NCI-H128 (cell line): ENCODE data around the gene SPOCK3.

Experiments
- DNase-seq: peaks from one replicate; lab custom pipeline; 2025; ENCODE audit not compliant: unreplicated experiment; lab: John Stamatoyannopoulos, UW

SPOCK3 gene

GRCh38 chr4:166688835-166689234, 545.5 kb downstream of the SPOCK3 start:
- DNase-seq = no peak

DNA sequence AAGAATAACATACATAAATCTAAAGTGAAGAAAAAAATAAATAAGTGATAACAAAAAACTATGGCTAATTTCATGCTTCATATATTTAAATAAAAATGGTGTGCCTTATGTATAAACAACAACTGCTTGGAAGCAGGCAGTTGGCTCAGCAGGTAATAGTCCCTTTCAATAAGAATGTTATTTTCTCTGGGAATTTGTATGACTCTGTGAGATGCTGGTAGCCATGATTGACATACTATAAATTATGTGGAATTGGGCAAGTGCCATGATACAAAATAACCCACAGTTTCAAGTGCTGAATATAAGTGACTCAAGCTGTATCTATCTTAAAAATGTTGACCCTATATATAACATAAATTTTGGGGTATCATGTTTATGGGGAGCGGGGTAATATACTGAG, 546.5 kb downstream of the SPOCK3 start:
- no peak for DNase-seq
